Retinal pigment epithelial cell (primary cell): ENCODE data around the gene DRAM1.
"Not testable (repeated sequence)": the region's sequence is repeated elsewhere in the genome, so short reads cannot be mapped to it uniquely, and the experiment has no call there.

Experiments
- DNase-seq: peaks from one replicate; pipeline ENCODE4 v3.0.0-alpha.2; 2010; ENCODE audit warnings: low read depth
- H3K4me3 ChIP-seq: 2 replicates; pipeline ENCODE4 v1.5.1; 2011; ENCODE audit warnings: mild to moderate bottlenecking, low read length, control low read depth, moderate library complexity
- TF ChIP-seq, protein P1 (sequence below): conservative IDR thresholded peaks from 2 replicates; pipeline ENCODE4 v1.5.1; 2011; ENCODE audit warnings: low read depth, low read length, control low read depth, inconsistent platforms

Gene DRAM1

GRCh38 chr12:101876322-101876860, 989 bp upstream of the DRAM1 start:
- H3K4me3 ChIP-seq: peak overlapping the region; percentile 79
- TF ChIP-seq, protein P1, sequence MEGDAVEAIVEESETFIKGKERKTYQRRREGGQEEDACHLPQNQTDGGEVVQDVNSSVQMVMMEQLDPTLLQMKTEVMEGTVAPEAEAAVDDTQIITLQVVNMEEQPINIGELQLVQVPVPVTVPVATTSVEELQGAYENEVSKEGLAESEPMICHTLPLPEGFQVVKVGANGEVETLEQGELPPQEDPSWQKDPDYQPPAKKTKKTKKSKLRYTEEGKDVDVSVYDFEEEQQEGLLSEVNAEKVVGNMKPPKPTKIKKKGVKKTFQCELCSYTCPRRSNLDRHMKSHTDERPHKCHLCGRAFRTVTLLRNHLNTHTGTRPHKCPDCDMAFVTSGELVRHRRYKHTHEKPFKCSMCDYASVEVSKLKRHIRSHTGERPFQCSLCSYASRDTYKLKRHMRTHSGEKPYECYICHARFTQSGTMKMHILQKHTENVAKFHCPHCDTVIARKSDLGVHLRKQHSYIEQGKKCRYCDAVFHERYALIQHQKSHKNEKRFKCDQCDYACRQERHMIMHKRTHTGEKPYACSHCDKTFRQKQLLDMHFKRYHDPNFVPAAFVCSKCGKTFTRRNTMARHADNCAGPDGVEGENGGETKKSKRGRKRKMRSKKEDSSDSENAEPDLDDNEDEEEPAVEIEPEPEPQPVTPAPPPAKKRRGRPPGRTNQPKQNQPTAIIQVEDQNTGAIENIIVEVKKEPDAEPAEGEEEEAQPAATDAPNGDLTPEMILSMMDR: no peak
- DNase-seq: peak; percentile 32

DNA sequence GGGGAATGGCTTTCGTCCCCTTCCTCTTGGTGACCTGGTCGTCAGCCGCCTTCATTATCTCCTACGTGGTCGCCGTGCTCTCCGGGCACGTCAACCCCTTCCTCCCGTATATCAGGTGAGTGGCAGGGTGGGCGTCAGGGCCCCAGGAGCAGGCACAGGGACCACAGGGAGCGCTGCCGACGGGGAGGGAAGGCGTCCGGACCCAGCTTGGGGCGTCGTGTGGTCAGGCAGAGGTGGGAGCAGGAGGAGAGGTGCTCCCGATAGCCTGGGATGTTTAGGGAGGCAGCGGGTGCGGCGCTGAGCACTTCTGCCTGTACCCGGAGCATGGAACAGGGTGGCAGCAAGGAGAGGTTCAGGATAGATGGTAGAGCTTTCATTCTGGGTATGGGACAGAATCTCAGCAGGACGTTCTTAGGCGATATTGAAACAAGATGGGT, 444 bp downstream of the DRAM1 start:
- DNase-seq: no peak
- peak overlapping the region; percentile 79 for H3K4me3 ChIP-seq

GRCh38 chr12:101878243-101878821, 952 bp downstream of the DRAM1 start:
- TF ChIP-seq, protein P1: no peak
- DNase-seq: no peak
- peak overlapping the region; percentile 79 for H3K4me3 ChIP-seq

More for the DNA sequence above, 444 bp downstream of the DRAM1 start:
- TF ChIP-seq, protein P1: no peak

GRCh38 chr12:101880769-101881168, 3.4 kb downstream of the DRAM1 start:
- H3K4me3 ChIP-seq: no peak overlapping the region
- DNase-seq: no peak
- TF ChIP-seq, protein P1: no peak

GRCh38 chr12:101881228-101881627, 3.8 kb downstream of the DRAM1 start:
- TF ChIP-seq, protein P1: no peak
- no peak overlapping the region for H3K4me3 ChIP-seq
- no peak for DNase-seq

- DNase-seq: no peak
- TF ChIP-seq, protein P1: no peak
- H3K4me3 ChIP-seq: no peak overlapping the region
Observed at GRCh38 chr12:101884174-101884573, 6.8 kb downstream of the DRAM1 start.

DNA sequence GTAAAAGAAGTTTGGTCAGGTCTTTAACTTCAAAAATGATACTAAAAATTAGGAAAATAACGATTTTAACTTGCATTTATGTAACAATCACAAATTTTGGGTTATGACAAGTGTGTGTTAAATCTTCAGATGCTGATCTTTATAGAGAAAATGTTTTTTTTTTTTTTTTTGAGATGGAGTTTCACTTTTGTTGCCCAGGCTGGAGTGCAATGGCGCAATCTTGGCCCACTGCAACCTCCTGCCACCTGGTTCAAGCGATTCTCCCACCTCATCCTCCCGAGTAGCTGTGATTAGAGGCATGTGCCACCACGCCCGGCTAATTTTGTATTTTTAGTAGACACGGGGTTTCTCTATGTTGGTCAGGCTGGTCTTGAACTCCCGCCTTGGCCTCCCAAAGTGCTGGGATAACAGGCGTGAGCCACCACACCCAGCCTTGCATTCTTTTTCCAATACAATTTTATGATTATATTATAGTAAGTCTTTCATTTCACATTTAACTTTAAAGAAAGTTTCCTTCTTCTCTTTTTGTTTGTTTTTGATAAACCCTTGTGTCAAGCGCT, 7.5 kb downstream of the DRAM1 start:
- not testable (repeated sequence) for DNase-seq, H3K4me3 ChIP-seq
